Uterus (tissue), 2 donors: Measurements from ENCODE around the gene KLC4.

Experiments used
- POLR2A ChIP-seq, 2 donors: fragments of 450-650 bp; IDR thresholded peaks; one replicate each; pipeline ENCODE4 v1.6.1; 2016; ENCODE audit warnings: antibody characterized with exemption in 2 of 2, mild to moderate bottlenecking in 1 of 2, moderate library complexity in 1 of 2
- TF ChIP-seq, protein P1 (sequence below), 4 experiments: fragments of 200-600 bp in 2 of 4; fragments of 450-650 bp in 2 of 4; sonication (generic) in 2 of 4; IDR thresholded peaks; one replicate each; pipeline ENCODE4 v1.5.1; 2016 to 2019; ENCODE audit warnings: antibody characterized with exemption in 4 of 4, mild to moderate bottlenecking in 2 of 4, moderate library complexity in 1 of 4

DNA sequence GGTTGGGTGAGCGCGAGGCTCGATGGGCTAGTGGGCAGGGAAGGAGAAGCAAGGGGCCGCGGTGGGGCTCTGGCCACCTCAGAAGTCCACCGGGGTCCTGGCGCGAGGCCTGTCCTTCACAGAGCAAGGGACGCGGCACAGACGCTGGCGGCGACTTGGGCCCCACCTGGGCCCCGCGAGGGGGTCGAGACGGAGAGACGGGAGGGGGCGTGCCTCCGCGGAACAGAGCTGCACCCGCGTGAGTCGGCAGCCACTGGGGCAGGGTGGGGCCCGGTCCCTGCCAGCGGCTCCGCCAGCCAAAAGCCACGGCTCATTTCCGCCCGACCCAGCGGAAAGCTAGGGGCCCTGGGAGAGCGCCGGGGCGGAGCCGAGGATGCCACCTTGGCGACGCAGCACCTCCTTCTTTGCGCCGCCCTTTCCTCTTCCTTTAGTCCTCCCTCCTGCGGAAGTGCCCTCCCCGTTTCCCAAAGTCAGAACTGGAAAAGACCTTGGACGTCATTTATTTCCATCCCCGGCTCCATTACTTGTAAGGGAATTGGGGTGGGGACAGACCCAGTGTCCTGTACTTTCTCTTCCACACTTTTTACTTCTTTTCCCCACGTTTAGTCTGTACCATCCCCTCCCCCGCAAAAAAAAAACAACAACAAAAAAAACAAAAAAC lies 5.8 kb upstream of the KLC4 start, which contains the start of gene CUL7:
- TF ChIP-seq, protein P1, sequence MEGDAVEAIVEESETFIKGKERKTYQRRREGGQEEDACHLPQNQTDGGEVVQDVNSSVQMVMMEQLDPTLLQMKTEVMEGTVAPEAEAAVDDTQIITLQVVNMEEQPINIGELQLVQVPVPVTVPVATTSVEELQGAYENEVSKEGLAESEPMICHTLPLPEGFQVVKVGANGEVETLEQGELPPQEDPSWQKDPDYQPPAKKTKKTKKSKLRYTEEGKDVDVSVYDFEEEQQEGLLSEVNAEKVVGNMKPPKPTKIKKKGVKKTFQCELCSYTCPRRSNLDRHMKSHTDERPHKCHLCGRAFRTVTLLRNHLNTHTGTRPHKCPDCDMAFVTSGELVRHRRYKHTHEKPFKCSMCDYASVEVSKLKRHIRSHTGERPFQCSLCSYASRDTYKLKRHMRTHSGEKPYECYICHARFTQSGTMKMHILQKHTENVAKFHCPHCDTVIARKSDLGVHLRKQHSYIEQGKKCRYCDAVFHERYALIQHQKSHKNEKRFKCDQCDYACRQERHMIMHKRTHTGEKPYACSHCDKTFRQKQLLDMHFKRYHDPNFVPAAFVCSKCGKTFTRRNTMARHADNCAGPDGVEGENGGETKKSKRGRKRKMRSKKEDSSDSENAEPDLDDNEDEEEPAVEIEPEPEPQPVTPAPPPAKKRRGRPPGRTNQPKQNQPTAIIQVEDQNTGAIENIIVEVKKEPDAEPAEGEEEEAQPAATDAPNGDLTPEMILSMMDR (IDR thresholded peaks at IDR 0.05), result peak in 2 of 4 experiments; percentile 28 to 32
- peak; percentile 57 to 82 for TF ChIP-seq POLR2A (IDR thresholded peaks at IDR 0.05)
